GM12878 (cell line): ENCODE measurements around the gene ATP2C1. TPM values are rescaled to one million over a fixed set of nuclear protein-coding genes. Genes with fewer than 3 reads are reported as not detected.

Source experiments
- ATAC-seq: fragments of 200-7000 bp; cut with Tn5 transposase; 3 replicates; pipeline ENCODE4 v1.9.1; 2020; ENCODE audit warnings: mild to moderate bottlenecking, moderate library complexity
- BruUV-seq: library from RNA; stranded (reverse); fragments of 400-500 nt; replicated peaks from 2 replicates; lab custom pipeline; 2021; lab: Mats Ljungman, UMichigan
- CTCF ChIA-PET: fragments of 300-600 bp; sonication (Branson Sonifier 250); formaldehyde crosslinking; extraction: SDS; loops from one replicate; lab custom pipeline; 2021; ENCODE audit warnings: inconsistent platforms; lab: Yijun Ruan, JAX
- POLR2A ChIA-PET: fragments of 350-600 bp; formaldehyde crosslinking; extraction: SDS; loops from one replicate; lab custom pipeline; 2021; ENCODE audit warnings: inconsistent platforms; lab: Charles Lee
- RAD21 ChIA-PET: fragments of 300-600 bp; sonication (Branson Sonifier 250); formaldehyde crosslinking; loops from one replicate; lab custom pipeline; 2023; ENCODE audit warnings: antibody characterized with exemption; ENCODE audit not compliant: unreplicated experiment; lab: Charles Lee
- SMC1A ChIA-PET: fragments of 300-600 bp; sonication (Branson Sonifier 250); formaldehyde crosslinking; loops from one replicate; lab custom pipeline; 2023; ENCODE audit not compliant: unreplicated experiment, uncharacterized antibody; lab: Charles Lee
- DNase-seq: peaks from one replicate; pipeline ENCODE4 v3.0.0-alpha.2; 2011; ENCODE audit warnings: low read depth, low spot score
- FAIRE-seq: peaks from 3 replicates; lab custom pipeline; 2011; peaks lifted over from hg19 to GRCh38; lab: Jason Lieb, UNC
- H2AFZ ChIP-seq: 2 replicates; pipeline ENCODE4 v1.6.0; 2011; ENCODE audit warnings: low read depth, low read length, control low read depth; ENCODE audit not compliant: control insufficient read depth
- H3K27ac ChIP-seq: 2 replicates; pipeline ENCODE4 v1.5.1; 2011; ENCODE audit warnings: control low read depth; ENCODE audit not compliant: control insufficient read depth, insufficient read depth
- H3K27me3 ChIP-seq, 2 experiments: replicated peaks in 1 of 2; 2 replicates each; pipeline versions ENCODE4 v1.6.0 to v1.6.1; 2011; ENCODE audit warnings: low read length in 1 of 2; ENCODE audit not compliant: control insufficient read depth in 2 of 2, insufficient read depth in 2 of 2
- H3K36me3 ChIP-seq, 2 experiments: 2 replicates each; pipeline ENCODE4 v1.5.1; 2011; ENCODE audit warnings: low read length in 1 of 2; ENCODE audit not compliant: control insufficient read depth in 2 of 2, insufficient read depth in 2 of 2
- H3K4me1 ChIP-seq: 2 replicates; pipeline ENCODE4 v1.6.1; 2011; ENCODE audit warnings: mild to moderate bottlenecking, low read length, moderate library complexity, mixed read lengths; ENCODE audit not compliant: control insufficient read depth, insufficient read depth
- H3K4me2 ChIP-seq: 2 replicates; pipeline ENCODE4 v1.6.0; 2011; ENCODE audit warnings: control low read depth; ENCODE audit not compliant: control insufficient read depth, insufficient read depth
- H3K4me3 ChIP-seq: fragments of 200-600 bp; sonication (generic); 2 replicates; pipeline ENCODE4 v1.5.1; 2016
- H3K79me2 ChIP-seq: 2 replicates; pipeline ENCODE4 v1.6.0; 2011; ENCODE audit warnings: low read length; ENCODE audit not compliant: control insufficient read depth, insufficient read depth
- H3K9ac ChIP-seq: 2 replicates; pipeline ENCODE4 v1.8.0; 2011; ENCODE audit warnings: low read length, control low read depth, mixed read lengths; ENCODE audit not compliant: control insufficient read depth, insufficient read depth
- H3K9me3 ChIP-seq: replicated peaks from 3 replicates; pipeline ENCODE4 v1.5.1; 2011; ENCODE audit warnings: mild to moderate bottlenecking, low read length; ENCODE audit not compliant: control insufficient read depth, insufficient read depth
- H4K20me1 ChIP-seq: 2 replicates; pipeline ENCODE4 v1.6.0; 2011; ENCODE audit not compliant: control insufficient read depth, insufficient read depth
- CBFB ChIP-seq: IDR thresholded peaks from 2 replicates; pipeline ENCODE4 v1.6.1; 2016; ENCODE audit warnings: antibody characterized with exemption, low read depth
- ESRRA ChIP-seq: IDR thresholded peaks from 2 replicates; pipeline ENCODE4 v1.6.1; 2012; ENCODE audit warnings: mild to moderate bottlenecking, low read length, improper control_type of control experiment
- IRF5 ChIP-seq: fragments of 450-650 bp; IDR thresholded peaks from 2 replicates; pipeline ENCODE4 v1.6.1; 2017; ENCODE audit warnings: borderline replicate concordance
- NR2C1 ChIP-seq: fragments of 450-650 bp; IDR thresholded peaks from 2 replicates; pipeline ENCODE4 v1.6.1; 2017; ENCODE audit warnings: antibody characterized with exemption, mild to moderate bottlenecking, moderate library complexity
- RUNX3 ChIP-seq: IDR thresholded peaks from 2 replicates; pipeline ENCODE4 v1.6.1; 2012; ENCODE audit warnings: low read length, inconsistent platforms
- SPI1 ChIP-seq: IDR thresholded peaks from 2 replicates; pipeline ENCODE4 v1.6.1; 2011; ENCODE audit warnings: low read depth, mild to moderate bottlenecking, low read length, moderate library complexity, borderline replicate concordance; ENCODE audit not compliant: insufficient read depth
- SREBF1 ChIP-seq: IDR thresholded peaks from 2 replicates; pipeline ENCODE4 v1.6.1; 2012; ENCODE audit warnings: mild to moderate bottlenecking, low read length
- ZBTB40 ChIP-seq: fragments of 450-650 bp; IDR thresholded peaks from 2 replicates; pipeline ENCODE4 v1.6.1; 2016; ENCODE audit warnings: mild to moderate bottlenecking, moderate library complexity, borderline replicate concordance
- WGBS: methylation state at CpG from one replicate; pipeline ENCODE4 v1.1.6; 2016; ENCODE audit warnings: low lambda C conversion rate; ENCODE audit not compliant: insufficient replicate concordance, insufficient coverage; ENCODE audit errors: missing lambda C conversion rate; 5-methylcytosine and 5-hydroxymethylcytosine counted together
- in situ Hi-C: fragments of 300-500 bp; cut with MboI; formaldehyde crosslinking; loops from 9 replicates; pipeline ENCODE4 v1.14.3; 2018; ENCODE audit warnings: mixed read lengths
- intact Hi-C: fragments of 100-400 bp; cut with micrococcal nuclease; formaldehyde crosslinking; loops from one replicate; pipeline ENCODE4 v1.14.2; 2022; ENCODE audit not compliant: unreplicated experiment
- polyA plus RNA-seq, 11 experiments: library from polyadenylated mRNA; depleted of rRNA in 4 of 11; unstranded in 6 of 11; stranded (reverse) in 5 of 11; fragments of >200 nt; fragmentation: Nextera tagmentation in 4 of 11; fragmentation: Illumina TruSeq in 1 of 11; extraction: Ambion mirVana in 4 of 11; extraction: Trizol in 1 of 11; gene quantifications; 1 replicate in 1 of 11; 2 replicates in 10 of 11; pipeline versions ENCODE4 v1.2.1 to v1.2.3, GENCODE V29; 2011 to 2016; ENCODE audit warnings: inconsistent platforms in 2 of 11, missing spikeins in 2 of 11, low read depth in 1 of 11
- total RNA-seq, 4 experiments: library from RNA; depleted of rRNA in 3 of 4; stranded (reverse); fragments of >200 nt in 3 of 4; fragmentation: Illumina TruSeq in 1 of 4; extraction: Trizol in 1 of 4; gene quantifications; 2 replicates each; pipeline versions ENCODE4 v1.2.1 to v1.2.3, GENCODE V29; 2013 to 2021

Gene ATP2C1
- total and polyA plus RNA-seq, 10 of the 15 experiments (the other 5 are each of a cell fraction or from before 2014, with no cell fraction given) = 20.6 to 116 (median 55.1) TPM

GRCh38 chr3:131004603-131005002 is 110.7 kb downstream of the ATP2C1 start:
- Histone ChIP-seq H4K20me1 (no peaks in the 10 kb centered on the region), H3K27ac (no peak overlapping the region), H3K9me3 (no peaks in the 10 kb centered on the region), H3K4me3 (no peak overlapping the region), H3K4me2 (no peak overlapping the region), H3K27me3 (no peaks in the 10 kb centered on the region), H3K79me2 (no peaks in the 10 kb centered on the region), H3K9ac (no peak overlapping the region), H2AFZ (no peak overlapping the region), H3K36me3 (peaks cover 2 to 4% of the 10 kb centered on the region in 2 experiments), H3K4me1 (no peaks in the 10 kb centered on the region)
- 100% methylated on average over 1 of the region's 1 CpG for WGBS
- in situ Hi-C loops = no loop called here
- ChIA-PET SMC1A (interaction anchor here (0.9 to 3.7 kb wide), 5 partner anchors 9 to 17 kb away, joined by 3 to 17 read pairs (median 4); no protein-coding TSS in a partner anchor), CTCF (interaction anchor here (0.7 to 1.8 kb wide), 3 partner anchors 8 to 244 kb away, joined by 3 to 4 read pairs (median 3); no protein-coding TSS in a partner anchor), RAD21 (no interaction called here), POLR2A (interaction anchor here (0.6 kb wide), 1 partner anchor 21 kb away, joined by 3 read pairs; no protein-coding TSS in a partner anchor)
- TF ChIP-seq SPI1 = no peak
- no peak for TF ChIP-seq ESRRA
- TF ChIP-seq CBFB = no peak
- no peak for TF ChIP-seq IRF5
- no peak for TF ChIP-seq SREBF1
- no peak for TF ChIP-seq NR2C1
- TF ChIP-seq ZBTB40 = no peak
- no peak for TF ChIP-seq RUNX3
- no TSS peak for BruUV-seq
- FAIRE-seq (no peak), DNase-seq (no peak), ATAC-seq (no peak; the same call in 2 of the 3 replicates)
- intact Hi-C loops = no loop called here
